ENCODE data around the gene KLHL22. TPM values are rescaled to one million over a fixed set of nuclear protein-coding genes. Genes with fewer than 3 reads are reported as not detected.
A peak's percentile ranks its signal among the peaks of the same experiment; 100 is the strongest.

The KLHL22 gene
- total RNA-seq, 1 experiment from 2014 or later, result 26.5 TPM

DNA sequence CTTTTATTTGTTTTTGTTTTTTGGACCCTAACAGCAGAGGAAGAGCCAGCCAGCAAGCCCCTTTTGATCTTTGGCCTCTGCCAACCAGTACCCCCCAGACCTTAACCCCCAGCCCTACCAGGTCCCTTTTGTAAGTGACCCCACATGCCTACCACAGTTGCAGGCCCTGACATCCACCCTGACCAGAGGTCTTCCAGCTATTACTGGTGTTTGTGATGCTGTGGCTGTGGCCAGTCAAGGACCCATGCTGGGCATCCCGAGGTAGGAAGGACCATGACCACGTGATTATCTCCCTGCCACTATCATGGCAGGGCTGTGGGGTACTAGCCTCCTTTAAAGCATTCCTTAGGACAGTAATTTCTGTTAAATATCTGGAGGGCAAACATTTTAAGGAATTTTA, 20.8 kb upstream of the KLHL22 start:
- CTCF ChIA-PET, result no interaction called here
- BruUV-seq (replicated peaks), result no TSS peak
- H3K9me3 Mint-ChIP-seq (ENCODE audit: low read depth, unreplicated experiment), result no peaks in the 10 kb centered on the region
- no peak overlapping the region for H3K4me3 Mint-ChIP-seq (ENCODE audit: low read depth, unreplicated experiment)
- H3K4me1 Mint-ChIP-seq (ENCODE audit: low read depth, unreplicated experiment), result peaks cover 45% of the 10 kb centered on the region
- no peak overlapping the region for H3K27ac Mint-ChIP-seq (ENCODE audit: unreplicated experiment)
- TF ChIP-seq, protein P1, sequence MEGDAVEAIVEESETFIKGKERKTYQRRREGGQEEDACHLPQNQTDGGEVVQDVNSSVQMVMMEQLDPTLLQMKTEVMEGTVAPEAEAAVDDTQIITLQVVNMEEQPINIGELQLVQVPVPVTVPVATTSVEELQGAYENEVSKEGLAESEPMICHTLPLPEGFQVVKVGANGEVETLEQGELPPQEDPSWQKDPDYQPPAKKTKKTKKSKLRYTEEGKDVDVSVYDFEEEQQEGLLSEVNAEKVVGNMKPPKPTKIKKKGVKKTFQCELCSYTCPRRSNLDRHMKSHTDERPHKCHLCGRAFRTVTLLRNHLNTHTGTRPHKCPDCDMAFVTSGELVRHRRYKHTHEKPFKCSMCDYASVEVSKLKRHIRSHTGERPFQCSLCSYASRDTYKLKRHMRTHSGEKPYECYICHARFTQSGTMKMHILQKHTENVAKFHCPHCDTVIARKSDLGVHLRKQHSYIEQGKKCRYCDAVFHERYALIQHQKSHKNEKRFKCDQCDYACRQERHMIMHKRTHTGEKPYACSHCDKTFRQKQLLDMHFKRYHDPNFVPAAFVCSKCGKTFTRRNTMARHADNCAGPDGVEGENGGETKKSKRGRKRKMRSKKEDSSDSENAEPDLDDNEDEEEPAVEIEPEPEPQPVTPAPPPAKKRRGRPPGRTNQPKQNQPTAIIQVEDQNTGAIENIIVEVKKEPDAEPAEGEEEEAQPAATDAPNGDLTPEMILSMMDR (IDR thresholded peaks at IDR 0.05; ENCODE audit: unreplicated experiment), result no peak
- H3K36me3 Mint-ChIP-seq (ENCODE audit: insufficient read depth, unreplicated experiment), result peaks cover 27% of the 10 kb centered on the region
- DNase-seq, result no peak
- intact Hi-C loops (cut with micrococcal nuclease; ENCODE audit: unreplicated experiment), result no loop called here
- no peaks in the 10 kb centered on the region for H3K27me3 Mint-ChIP-seq (ENCODE audit: unreplicated experiment)

DNA sequence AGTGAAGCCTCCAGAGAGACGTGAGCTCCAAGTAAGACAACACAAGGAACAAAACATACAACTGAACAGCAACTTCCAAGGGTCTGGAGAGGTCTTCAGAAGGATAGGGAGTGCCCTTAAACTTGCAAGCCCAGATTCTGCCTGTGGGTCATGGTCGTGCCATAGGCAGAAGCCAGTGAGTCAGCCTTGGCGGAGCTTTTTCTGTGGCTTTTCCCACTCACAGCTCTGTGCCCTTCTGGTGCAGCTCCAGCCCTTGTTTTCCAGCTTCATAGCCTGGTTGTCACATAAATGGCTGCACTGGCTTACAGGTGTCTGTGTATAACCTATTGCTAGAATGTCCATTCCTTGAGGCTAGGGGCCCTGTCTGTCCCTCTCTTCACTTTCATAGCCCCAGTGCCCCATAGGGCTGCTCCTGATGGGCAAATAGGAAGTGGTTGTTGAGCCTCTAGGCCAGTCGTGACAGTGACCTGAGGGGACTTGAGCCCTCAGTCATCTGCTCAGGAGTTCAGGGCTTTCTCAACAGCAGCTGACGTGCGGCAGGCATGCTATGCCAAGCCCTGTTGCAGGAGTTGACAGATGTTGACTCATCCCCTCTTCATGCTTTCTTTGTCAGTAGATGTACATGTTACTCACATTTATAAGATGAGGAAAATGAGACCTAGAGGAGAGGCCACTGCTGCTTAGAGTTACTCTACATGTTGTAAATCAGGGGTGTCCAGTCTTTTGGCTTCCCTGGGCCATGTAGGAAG, 19.2 kb upstream of the KLHL22 start:
- TF ChIP-seq, protein P1 (IDR thresholded peaks at IDR 0.05; ENCODE audit: unreplicated experiment), result no peak
- CTCF ChIA-PET, result no interaction called here
- no TSS peak for BruUV-seq (replicated peaks)
- no peak for DNase-seq
- peaks cover 59% of the 10 kb centered on the region for H3K4me1 Mint-ChIP-seq (ENCODE audit: low read depth, unreplicated experiment)
- intact Hi-C loops (cut with micrococcal nuclease; ENCODE audit: unreplicated experiment), result no loop called here
- H3K27ac Mint-ChIP-seq (ENCODE audit: unreplicated experiment), result no peak overlapping the region
- no peaks in the 10 kb centered on the region for H3K9me3 Mint-ChIP-seq (ENCODE audit: low read depth, unreplicated experiment)
- H3K36me3 Mint-ChIP-seq (ENCODE audit: insufficient read depth, unreplicated experiment), result peaks cover 30% of the 10 kb centered on the region
- H3K4me3 Mint-ChIP-seq (ENCODE audit: low read depth, unreplicated experiment), result no peak overlapping the region
- no peaks in the 10 kb centered on the region for H3K27me3 Mint-ChIP-seq (ENCODE audit: unreplicated experiment)

DNA sequence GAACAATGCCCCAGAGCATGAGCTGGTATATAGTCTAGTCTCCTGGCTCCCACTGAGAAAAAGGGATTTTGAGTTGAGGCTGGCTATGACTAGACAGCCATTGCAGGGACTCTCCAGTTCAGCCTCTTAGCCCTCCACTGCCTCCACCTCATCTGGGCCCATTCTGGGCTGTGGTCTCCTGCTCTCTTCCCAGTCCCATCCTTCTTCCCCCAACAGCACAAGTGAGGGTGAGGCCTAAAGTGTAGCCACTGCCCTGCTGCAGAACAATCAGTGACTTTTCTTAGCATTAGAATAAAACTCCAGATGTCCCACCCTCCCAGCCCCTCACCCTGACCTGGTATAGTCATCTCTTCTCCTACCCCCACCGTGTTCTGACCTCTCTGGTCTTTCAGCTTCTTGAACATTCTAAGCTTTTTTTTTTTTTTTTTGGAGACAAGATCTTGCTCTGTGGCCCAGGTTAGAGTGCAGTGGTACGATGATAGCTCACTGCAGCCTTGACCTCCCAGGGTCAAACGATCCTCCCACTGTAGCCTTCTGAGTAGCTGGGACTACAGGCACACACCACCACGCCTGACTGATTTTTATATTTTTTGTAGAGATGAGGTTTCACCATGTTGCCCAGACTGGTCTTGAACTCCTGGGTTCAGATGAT, 16.1 kb upstream of the KLHL22 start:
- TF ChIP-seq, protein P1 (IDR thresholded peaks at IDR 0.05; ENCODE audit: unreplicated experiment), result no peak
- intact Hi-C loops (cut with micrococcal nuclease; ENCODE audit: unreplicated experiment), result no loop called here
- Mint-ChIP-seq H3K27me3 (ENCODE audit: unreplicated experiment) (no peaks in the 10 kb centered on the region), H3K36me3 (ENCODE audit: insufficient read depth, unreplicated experiment) (peaks cover 49% of the 10 kb centered on the region), H3K4me3 (ENCODE audit: low read depth, unreplicated experiment) (no peak overlapping the region), H3K27ac (ENCODE audit: unreplicated experiment) (no peak overlapping the region), H3K4me1 (ENCODE audit: low read depth, unreplicated experiment) (peaks cover 61% of the 10 kb centered on the region), H3K9me3 (ENCODE audit: low read depth, unreplicated experiment) (no peaks in the 10 kb centered on the region)
- BruUV-seq (replicated peaks), result no TSS peak
- CTCF ChIA-PET, result no interaction called here
- DNase-seq, result no peak

DNA sequence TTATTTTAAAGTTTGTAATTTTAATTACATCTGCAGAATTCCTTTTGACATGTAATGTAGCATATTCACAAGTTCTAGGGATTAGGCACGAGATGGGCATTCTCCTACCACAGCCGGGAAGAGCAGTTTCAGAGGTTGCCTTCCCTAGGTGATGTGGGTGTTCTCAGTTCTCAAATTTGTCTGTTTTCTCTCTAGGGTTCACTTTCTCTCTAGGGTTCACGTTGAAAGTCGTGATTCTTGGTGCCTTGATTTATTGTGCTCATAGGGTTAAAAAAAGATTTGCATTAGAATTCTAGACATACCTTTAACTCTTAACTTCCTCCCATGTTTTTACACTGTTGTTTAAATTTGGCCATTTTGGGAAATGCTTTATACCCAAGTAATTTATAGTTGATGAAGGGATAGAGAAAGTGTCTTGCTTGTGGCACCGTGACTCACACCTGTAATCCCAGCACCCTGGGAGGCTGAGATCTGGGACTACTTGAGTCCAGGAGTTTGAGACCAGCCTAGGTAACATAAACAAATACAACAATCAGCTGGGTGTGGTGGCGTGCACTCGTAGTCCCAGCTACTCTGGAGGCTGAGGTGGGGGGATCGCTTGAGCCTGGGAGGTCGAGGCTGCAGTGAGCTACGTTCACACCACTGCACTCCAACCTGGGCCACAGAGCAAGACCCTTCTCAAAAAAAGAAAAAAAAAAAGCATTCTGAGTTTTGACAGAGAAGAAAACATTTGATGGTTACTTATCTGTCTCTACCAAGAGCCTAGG, 15.4 kb upstream of the KLHL22 start:
- H3K27ac Mint-ChIP-seq (ENCODE audit: unreplicated experiment), result peak overlapping the region; percentile 77
- H3K9me3 Mint-ChIP-seq (ENCODE audit: low read depth, unreplicated experiment), result no peaks in the 10 kb centered on the region
- H3K36me3 Mint-ChIP-seq (ENCODE audit: insufficient read depth, unreplicated experiment), result peaks cover 49% of the 10 kb centered on the region
- intact Hi-C loops (cut with micrococcal nuclease; ENCODE audit: unreplicated experiment), result no loop called here
- CTCF ChIA-PET, result no interaction called here
- no TSS peak for BruUV-seq (replicated peaks)
- no peaks in the 10 kb centered on the region for H3K27me3 Mint-ChIP-seq (ENCODE audit: unreplicated experiment)
- no peak for DNase-seq
- TF ChIP-seq, protein P1 (IDR thresholded peaks at IDR 0.05; ENCODE audit: unreplicated experiment), result no peak
- peaks cover 61% of the 10 kb centered on the region for H3K4me1 Mint-ChIP-seq (ENCODE audit: low read depth, unreplicated experiment)
- H3K4me3 Mint-ChIP-seq (ENCODE audit: low read depth, unreplicated experiment), result peak overlapping the region; percentile 79
